D341Med (cell line): ENCODE data around the gene GLRX.

Experiments used
- DNase-seq: peaks from one replicate; pipeline ENCODE4 v3.0.0; 2012; ENCODE audit warnings: low spot score

GLRX gene

DNA sequence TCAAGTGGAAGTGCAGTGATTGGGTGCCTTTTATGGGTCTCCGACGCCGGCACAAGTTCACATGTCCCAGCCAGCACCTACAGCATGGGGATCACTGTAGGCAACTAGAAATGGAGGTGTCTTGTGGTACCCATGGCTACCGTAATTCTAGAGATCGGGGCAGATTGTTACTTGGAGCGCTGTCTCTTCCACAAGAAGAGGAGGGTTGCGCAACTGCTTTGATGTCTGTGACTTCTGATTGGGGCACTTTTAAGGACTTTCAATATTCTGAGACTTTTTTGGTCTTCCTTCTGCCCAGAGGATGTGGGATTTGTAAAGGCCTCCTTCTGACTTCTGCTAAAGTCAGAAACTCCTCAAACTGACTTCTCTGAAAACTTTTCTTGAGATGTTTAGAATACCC is 41.9 kb downstream of the GLRX start:
- no peak for DNase-seq

DNA sequence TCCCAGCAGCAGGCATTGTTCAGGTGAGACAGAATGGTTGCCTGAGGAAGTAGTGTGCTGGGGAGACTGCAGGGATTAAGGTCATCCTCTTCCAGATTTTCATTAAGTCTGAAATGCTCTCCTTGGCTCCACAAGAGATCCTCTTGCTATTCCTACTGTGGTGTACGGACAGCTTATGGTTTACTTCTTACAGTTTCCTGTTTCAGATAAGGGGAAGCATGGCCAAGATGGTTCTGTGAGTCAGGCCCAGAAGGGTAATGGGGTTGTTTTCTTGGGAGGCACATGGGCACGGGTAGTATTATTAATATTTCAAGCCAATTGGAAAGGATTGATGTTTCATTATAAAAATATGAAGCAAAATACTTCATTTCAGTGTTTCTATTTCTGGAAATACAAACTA is 42.9 kb downstream of the GLRX start:
- no peak for DNase-seq

DNA sequence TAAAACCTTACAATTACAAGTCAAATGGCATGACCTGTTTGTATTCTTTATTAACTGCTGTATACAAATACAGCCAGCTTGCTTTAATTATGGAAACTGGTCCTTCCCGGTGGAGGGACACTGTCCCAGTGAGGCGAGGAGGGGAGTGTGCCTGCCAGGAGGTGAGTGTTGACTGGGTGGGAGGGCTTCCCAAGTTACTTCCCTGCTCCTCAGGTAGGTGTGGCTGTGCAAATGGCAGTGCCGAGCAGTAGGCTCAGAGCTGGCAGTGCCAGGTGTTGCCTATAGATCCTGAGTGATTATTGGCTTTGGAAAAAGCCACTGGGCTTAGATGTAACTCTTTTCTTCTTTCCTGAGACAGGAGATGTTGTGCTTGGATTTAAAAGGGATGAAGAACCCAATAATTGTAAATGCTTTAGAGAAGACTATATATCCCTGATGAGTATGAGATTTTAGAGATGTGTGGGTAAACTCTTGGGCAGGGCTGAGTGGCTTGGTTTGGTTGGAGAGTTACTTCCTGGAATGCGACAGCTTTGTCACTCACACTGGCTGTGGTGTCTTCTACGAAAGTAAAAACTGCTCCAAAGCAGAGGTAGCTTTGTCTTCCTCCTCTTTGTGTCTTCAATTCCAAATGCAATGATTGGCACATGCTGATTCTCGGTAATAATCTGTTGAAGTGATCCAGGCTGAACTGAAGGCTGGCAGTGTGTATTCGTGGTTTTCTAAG is 43.7 kb downstream of the GLRX start:
- no peak for DNase-seq

DNA sequence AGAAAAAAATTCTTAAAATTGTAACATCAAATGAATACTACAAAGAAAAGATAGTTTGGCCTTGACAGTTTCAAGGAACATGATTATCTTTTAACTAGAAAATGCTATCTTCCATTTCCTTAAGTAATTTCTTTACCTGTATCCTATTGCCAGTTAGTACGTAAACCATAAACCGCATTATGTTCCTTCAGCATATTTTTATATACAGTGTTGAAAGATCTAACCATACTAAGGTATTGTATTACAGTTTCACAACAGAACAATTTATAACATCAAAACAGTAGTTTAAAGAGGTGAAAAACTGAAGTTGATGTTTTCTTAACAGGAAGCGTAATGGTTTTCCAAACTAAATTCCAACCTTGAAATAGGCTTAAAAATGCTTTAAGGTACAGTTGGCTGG is 45.1 kb downstream of the GLRX start:
- DNase-seq, result no peak

DNA sequence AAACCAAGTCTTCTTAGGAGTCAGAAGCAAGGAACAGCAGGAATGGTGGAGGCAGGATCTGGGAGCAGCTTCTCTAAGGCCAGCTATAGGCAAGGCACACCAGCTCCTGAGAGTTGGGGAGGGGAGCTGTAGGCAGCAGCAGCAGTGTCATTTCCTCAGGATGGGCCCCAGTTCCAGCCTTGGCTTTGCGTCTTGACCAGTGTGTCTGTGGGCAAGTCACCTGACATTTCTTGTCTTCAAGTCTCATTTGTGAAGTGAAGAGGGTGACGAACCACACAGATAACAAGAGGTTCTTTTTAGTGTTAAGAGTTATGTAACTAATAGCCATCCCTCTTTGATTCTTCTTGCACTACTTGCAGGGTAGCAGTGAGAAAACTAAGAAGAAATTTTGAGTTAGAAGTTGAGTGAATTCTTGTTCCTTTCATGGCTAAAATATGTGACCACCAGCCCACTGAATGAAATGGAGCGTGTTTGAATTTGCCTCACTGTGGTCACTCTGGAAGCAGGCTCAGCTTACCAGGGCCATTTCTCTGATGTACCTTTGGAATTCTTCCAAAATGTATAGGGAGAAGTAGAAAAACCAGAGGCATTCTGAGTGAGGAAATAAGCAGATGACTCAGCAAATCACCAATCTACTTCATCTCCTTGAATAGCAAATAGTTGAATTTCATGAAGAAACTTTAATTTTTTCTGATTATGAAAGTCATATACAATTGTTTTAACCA is 49.0 kb downstream of the GLRX start:
- no peak for DNase-seq

DNA sequence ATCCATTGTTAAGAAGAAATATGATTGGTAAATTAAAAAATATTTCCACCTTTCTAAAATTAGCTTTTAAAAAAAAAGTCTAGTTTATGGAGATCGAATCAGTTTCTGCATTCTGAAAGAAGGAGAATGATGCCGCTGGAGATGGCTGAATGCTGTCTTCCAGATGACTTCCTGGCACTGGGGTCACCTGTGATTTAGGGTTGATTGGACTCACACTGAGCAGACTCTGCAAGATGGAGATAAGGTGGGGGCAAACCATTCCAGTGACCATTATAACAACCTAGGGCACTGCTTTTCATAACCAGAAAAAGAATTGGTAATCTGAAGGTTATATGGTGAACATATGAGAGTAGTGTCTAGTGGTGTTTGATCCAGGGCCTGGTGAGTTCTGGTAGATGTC is 50.6 kb downstream of the GLRX start:
- no peak for DNase-seq

DNA sequence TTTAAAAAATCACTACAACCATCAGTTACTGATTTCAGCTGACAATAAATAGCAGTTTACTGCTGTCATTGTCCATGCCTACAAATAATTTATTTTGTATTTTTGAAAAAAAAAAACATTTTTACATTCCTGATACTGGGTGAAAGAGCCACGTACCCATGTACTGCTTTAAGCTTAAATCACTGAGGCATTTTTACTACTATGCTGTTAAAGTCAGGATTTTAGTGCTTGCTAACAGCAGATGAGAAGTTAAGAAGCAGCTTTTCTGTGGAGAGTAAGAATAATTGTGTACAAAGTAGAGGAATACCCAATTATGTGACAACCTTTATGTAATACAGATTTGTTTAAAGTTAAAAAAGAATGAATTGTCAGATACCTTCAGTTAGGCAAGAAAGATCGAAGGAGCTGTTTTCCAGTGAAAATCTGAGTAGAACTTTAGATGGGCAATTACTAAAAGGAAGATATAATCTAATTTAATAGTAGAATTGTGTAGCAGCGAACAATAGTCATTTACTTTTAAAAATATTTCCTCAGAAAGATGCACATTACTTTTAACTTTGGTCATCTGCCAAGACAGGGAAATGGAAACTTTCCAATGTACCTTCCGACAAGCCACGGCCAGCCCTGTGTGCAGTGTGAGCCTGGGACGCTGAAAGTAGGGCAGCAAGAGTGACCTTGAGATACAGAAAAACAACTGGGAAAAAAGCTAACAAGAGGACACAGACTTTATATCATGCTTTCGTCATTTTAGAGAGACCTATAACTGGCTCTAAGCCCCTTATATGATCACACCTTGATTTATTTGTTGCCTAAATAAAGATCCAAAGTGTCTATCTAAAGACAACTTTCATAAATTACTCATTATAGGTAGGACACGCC is 51.5 kb downstream of the GLRX start:
- DNase-seq, result no peak

DNA sequence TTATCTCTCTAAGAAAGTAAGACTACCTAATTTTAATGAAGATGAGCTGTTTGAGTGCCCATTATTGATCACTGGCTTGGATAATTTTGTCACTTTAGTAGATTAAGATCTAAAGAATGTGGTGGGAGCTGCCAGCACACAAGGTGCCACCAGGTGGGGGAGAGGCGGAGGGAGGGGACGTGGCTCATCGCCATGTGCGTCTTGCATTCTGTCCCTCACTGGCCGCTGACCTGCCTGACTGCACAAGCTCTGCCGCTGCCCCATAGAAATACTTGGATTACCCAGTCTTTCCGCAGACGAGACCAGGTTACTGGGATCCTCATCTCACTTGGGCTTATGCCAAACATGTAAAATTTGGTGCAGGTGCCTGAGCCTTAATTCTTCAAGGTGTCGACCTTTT is 53.8 kb downstream of the GLRX start:
- DNase-seq, result no peak

DNA sequence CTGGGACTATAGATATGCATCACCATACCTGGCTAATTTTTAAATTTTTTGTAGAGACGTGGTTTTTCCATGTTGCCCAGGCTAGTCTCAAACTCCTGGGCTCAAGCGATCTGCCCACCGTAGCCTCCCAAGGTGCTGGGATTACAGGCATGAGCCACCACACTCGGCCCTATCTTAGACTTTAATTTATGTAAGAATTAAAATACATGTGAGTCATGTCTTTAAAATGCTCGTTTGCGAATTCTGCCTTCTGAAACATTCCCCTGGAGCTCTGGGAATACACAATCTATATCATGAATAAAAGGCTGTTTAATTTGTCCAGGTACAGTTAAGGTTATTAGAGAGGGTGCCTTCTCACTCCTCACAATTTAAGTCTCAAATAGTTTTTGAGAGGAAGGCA is 58.6 kb downstream of the GLRX start:
- DNase-seq, result no peak
